HG02840 (cell line): ENCODE results near the gene PSMD13.

Experiments
- ATAC-seq: cut with Tn5 transposase; IDR thresholded peaks from one replicate; pipeline ENCODE4 v1.9.1; 2021; ENCODE audit warnings: mild to moderate bottlenecking, moderate library complexity, moderate number of reproducible peaks; ENCODE audit not compliant: unreplicated experiment, low FRiP score

PSMD13 gene

DNA sequence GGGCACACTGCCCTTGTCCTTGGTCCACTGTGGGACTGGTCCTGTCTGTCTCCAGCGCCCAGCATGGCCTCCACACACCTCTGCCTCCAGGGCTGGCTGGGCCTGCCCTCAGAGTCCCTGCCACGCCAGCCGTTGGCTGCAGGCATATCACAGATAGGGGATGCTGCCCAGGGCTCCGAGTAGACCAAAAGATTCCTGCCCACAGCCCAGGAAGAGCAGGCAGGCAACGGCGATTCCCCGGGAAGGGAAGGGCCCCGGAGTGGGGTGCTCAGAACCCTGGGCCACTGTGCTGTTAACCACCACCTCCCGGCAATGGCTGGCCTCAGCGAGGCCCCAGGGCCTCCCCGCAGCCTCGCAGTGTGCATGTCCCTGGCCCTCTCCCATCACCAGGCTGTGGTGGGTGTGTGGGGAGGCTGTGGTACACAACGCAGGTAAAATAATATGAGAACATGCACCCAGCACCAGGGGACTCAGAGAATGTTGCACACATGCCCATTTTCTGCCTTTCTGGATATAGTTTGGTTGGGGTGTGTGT lies 60.3 kb downstream of the PSMD13 start:
- no peak for ATAC-seq

GRCh38 chr11:297586-298405 lies 61.0 kb downstream of the PSMD13 start:
- no peak for ATAC-seq

DNA sequence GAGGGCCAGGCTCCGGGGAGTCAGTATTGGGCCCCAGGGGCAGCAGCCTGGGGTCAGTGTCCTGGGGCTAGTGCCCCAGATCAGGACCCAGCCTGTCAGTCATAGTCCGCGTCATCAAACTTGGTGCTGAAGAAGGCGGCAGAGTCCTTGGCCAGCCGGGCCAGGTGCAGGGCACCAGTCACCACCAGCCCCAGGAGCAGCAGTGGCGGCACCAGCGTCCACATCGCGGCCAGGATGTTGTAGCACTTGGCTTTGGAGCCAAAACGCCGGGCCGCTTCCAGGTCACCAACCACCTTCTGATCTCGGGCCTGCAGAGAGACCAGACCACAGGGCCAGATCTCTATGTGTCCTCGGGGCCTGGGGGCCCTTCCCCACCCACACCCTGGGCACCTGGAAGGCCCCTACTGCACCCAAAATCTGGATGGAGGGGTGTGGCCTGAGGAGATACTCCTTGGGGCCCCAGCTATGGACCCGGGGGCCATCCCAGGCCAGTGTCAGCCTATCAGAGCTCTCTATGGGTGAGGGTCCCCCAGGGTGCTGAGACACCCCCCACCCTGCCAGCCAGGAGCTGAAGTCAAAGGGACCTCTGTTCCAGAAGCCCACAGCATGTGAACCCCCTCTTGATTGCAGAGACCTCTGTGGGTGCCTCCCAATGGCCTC lies 61.8 kb downstream of the PSMD13 start:
- no peak for ATAC-seq

DNA sequence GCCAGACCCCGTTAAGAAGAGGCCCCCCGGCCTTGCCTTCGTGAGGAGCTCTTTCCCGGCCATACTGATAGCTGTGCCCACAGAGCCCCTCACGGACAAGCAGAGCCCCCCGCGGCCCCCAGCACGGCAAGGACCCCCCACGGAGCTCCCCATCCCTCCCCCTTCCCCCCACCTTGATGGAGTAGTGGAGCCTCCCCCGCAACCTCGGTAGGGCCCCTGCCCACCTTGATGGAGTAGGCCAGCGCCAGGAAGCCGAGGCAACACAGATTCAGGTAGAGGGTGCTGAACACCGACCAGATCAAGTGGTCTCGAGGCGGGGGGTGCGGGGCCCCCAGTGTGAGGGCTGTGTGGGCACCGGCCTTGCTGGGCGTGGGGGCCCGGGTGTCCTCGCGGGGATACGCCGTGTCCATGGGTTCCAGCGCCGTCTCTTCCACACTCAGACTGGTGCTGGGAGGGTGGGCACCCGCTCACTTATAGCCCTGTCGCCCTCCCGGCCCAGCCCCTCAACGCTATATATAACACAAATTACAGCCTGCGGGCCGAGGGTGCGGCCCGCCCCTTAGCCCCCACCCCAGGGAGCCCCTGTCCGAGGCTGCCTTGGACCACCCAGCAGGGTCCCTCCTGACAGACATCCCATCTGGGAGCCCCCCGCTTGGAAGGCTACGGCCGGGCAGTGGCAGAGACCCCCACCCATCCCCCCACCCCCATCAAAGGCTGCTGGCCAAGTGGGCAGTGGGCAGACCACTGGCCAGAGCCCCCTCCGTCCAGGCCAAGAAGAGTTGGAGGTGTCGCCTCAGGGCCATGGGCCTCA lies 62.5 kb downstream of the PSMD13 start, which contains the start of gene IFITM5:
Gene IFITM5 (minus strand): TSS at position 446 of the 811 bp plus-strand sequence. CDS start 36 bp downstream, at position 410.
- ATAC-seq = no peak

GRCh38 chr11:299951-300735 lies 63.4 kb downstream of the PSMD13 start:
- no peak for ATAC-seq
